Sigmoid colon (tissue), 3 donors: Measurements from ENCODE around the gene ALG2.

Experiments used
- POLR2A ChIP-seq, 2 donors: fragments of 450-650 bp; IDR thresholded peaks; one replicate each; pipeline ENCODE4 v1.6.1; 2016; ENCODE audit warnings: antibody characterized with exemption in 2 of 2, mild to moderate bottlenecking in 2 of 2, moderate library complexity in 2 of 2
- TF ChIP-seq, protein P1 (sequence below), 4 experiments: fragments of 450-650 bp in 3 of 4; fragments of 200-600 bp in 1 of 4; IDR thresholded peaks; one replicate each; pipeline ENCODE4 v1.5.1; 2016 to 2019; ENCODE audit warnings: antibody characterized with exemption in 4 of 4, mild to moderate bottlenecking in 3 of 4, moderate library complexity in 2 of 4

DNA sequence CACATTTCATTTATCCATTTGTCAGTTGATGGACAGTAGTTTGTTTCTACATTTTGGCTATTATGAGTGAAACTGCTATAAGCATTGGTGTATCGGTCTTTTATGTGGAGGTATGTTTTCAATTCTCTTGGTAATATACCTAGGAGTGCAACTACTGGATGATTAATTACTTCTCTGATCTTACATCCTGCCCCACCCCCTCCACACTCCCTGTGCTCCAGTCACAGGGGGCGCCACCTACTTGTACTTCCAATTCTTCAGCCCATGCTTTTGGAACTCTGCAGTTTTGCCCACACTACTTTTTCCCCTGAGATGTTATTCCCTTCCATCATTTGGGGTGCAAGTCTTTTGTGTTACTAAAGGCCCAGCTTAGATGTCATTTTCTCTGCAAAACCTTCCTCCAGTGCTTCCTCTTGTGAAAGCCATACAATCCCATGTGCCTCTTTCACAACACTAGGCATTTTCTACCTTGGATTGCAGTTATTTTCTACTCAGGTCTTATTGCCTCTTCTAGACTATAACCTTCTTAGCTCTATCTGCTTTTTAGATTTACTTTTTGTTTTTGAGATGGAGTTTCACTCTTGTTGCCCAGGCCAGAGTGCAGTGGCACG is 42.4 kb upstream of the ALG2 start:
- TF ChIP-seq POLR2A (IDR thresholded peaks at IDR 0.05): no peak
- TF ChIP-seq, protein P1, sequence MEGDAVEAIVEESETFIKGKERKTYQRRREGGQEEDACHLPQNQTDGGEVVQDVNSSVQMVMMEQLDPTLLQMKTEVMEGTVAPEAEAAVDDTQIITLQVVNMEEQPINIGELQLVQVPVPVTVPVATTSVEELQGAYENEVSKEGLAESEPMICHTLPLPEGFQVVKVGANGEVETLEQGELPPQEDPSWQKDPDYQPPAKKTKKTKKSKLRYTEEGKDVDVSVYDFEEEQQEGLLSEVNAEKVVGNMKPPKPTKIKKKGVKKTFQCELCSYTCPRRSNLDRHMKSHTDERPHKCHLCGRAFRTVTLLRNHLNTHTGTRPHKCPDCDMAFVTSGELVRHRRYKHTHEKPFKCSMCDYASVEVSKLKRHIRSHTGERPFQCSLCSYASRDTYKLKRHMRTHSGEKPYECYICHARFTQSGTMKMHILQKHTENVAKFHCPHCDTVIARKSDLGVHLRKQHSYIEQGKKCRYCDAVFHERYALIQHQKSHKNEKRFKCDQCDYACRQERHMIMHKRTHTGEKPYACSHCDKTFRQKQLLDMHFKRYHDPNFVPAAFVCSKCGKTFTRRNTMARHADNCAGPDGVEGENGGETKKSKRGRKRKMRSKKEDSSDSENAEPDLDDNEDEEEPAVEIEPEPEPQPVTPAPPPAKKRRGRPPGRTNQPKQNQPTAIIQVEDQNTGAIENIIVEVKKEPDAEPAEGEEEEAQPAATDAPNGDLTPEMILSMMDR (IDR thresholded peaks at IDR 0.05): no peak
